Measurements from ENCODE around the gene ARFGAP3.
A peak's percentile ranks its signal among the peaks of the same experiment; 100 is the strongest.
"Not testable (repeated sequence)": the region's sequence is repeated elsewhere in the genome, so short reads cannot be mapped to it uniquely, and the experiment has no call there.

The ARFGAP3 gene

DNA sequence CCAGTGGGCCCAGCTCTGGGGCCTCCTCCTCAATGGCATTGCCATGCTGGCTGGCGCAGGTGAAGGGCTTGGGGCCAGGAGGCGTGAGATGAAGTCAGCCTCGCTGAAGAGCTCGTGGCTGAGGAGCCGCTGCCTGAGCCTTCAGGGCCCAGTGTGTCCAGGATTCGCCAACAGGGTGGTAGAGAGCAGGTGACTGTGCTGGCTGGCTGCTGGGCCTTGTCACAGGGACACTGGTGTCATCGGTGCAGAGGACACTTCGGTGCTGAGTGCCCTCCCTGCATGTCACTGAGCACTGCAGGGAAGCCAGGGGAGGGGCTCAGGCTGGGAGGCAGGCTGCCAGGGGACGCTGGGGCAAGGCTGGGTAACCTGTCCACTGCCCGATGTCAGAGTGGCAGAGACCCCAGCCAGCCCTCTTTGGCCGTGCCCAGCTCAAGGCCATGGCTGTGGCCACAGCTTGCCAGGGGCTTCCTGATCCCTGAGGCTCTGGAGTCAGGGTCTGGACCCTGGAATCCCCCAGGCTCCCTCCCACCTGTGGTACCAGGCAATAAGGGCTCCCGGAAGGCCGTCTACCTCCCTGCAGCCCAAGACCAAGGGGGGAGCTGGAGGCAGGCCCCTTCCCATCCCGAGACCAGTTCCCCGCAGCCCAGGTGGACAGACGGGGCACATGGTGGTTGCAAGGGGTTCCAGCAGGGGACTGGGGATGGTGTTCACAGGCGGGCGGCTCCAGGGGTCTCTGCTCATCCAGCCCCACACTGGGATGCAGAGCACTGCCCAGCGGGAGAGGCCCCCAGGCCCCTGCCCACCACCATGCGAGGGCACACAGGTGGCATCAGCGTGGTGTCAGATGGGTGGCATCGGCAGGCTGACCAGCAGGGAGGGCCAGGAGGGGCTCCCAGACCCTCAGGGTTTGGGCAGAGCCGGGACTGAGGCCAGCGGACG, 63.9 kb downstream of the ARFGAP3 start:
- DNase-seq, result no peak

DNA sequence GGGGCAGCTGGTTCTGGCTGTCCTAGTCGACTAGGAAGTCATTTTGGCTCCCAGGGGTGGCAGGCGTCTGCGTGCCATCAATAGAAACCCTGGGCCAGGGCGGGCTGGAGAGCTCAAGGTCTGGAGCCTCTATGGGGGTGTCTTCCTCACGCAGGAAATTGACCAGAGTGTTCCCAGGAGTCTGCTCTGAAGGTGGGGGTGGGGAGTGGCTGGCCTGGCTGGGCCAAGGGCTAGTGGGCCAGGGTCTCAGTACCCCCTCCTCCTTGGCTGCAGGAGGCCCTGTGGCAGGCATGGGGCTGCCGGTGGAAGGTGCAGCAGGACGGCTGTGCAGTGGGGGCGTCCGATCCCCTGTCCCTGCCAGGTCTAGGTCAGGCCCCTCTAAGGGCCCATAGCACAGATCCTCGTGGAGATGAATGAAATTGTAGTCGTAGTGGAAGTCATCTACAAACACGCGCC, 64.6 kb downstream of the ARFGAP3 start:
- no peak for DNase-seq

DNA sequence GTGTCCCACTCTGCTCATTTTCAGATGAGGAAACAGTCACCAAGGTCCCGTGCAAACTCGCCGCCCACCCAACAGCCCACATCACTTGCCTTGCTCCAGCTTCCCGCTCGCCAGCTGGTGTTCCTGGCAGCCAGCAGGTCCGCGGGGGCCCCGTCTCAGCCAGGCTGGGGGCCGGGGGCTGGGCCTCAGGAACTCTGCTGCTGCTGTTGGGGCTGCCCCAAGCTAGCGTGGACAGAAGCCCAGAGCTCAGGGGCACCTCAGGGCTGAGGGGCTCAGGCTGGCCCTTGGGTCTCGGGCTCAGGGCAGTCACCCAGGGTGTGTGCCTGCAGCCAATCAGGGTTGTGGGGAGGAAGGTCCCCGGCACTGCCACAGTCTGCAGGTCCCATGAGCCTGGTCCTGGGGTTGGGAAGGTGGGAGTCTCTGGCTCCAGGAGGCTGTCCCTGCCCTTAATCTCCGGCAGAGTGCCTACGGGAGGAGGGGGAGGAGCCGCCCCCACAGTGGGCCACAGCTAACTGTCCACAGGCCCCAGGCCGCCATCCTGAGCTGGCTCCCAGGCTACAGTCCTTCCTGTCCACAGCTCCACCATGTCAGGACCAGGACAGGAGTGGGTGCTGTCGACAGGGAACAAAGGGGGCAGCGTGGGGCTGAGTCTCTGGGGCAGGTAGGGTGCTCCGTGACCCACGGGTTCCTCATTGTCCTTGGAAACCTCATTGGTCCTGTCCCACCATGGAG, 65.2 kb downstream of the ARFGAP3 start:
- no peak for DNase-seq

DNA sequence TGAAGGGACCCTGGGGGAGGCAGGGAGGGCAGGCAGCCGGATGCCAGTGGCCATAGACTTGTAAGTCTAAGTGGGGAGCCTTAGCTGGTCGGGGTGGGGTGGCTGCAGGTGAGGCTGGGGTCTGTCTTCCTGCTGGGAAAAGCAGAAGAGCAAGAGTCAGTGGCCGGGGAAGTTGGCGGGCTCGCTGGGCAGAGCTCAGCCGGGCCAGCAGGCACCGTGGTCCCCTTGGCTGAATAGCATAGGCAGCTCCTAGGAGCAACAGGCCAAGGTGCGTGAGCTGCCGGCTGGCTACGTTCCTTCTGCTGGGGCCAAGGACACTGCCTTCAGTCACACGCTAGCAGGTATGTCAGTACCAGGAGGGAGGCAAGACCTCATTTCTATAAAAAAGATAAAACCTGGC, 68.6 kb downstream of the ARFGAP3 start:
- no peak for DNase-seq

DNA sequence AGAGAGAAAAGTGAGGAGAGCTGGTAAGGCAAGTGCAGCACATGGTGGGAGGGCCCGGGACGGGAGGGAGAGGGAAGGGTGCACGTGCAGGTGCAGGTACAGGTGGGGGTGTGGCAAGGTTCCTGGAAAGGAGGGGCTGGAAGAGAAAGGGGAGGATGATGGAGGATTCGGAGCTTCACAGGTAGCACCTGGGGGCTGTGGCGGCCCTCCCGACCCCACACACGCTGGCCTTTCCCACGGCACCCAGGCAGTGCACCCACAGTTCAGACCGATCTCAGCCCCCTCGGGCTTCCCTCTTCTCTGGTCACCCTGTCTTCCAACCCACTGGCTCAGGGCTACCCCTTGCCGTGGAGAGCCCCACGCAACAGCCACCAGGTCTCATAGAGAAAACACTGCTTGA, 69.1 kb downstream of the ARFGAP3 start:
- no peak for DNase-seq

DNA sequence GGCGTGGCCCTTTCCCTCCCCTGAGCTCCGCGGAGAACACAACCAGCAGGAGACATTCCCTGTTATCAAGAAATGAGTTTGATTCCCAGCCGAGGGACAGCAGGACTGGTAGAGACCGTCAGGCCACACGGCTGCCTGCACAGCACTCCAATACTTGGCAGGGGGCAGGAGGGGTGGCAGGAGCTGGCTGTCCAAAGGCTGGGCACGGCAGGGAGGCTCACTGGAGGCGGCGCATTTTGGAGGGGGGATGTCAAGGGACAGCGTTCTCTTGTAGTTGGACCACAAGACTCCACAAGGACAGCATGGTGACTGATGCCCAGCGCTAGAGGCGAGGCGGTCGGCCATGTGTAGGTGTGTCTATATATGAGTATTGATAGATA, 69.7 kb downstream of the ARFGAP3 start:
- DNase-seq, result no peak

DNA sequence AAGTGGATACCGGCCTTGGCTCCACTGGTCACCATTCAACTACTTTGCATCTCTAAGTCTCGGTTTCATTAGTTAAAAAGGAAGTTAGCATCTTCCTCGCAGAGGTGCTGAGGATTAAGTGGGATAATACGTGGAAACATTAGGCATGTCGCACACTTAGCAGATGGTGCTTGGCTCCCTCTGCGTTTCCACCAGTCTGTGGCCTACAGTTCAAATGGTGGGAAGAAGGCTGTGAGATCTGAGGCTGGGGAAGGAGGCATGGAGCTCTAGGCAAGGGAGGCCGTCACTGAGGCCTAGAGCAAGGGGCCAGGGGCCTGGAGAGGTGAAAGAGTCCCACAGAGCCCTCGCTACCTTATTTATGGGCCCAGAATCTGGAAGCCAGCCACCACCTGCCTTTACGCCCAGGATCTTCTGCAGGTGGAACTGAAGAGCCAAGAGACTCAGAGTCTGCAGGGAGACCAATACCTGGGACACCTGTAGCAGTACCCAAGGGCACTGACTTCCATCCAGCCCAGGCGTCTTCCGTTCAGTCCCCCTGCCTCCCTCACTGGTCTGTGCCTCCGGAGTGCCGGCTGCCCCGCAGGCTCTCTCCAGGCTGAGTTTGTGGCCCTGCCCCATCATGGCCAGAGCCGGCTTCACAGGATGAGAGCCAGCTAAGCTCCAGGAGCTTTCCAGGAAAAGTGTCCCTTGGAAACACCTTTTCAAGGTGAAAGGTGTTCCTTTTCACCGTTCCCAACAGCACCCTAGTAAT, 70.3 kb downstream of the ARFGAP3 start:
- DNase-seq, result no peak

DNA sequence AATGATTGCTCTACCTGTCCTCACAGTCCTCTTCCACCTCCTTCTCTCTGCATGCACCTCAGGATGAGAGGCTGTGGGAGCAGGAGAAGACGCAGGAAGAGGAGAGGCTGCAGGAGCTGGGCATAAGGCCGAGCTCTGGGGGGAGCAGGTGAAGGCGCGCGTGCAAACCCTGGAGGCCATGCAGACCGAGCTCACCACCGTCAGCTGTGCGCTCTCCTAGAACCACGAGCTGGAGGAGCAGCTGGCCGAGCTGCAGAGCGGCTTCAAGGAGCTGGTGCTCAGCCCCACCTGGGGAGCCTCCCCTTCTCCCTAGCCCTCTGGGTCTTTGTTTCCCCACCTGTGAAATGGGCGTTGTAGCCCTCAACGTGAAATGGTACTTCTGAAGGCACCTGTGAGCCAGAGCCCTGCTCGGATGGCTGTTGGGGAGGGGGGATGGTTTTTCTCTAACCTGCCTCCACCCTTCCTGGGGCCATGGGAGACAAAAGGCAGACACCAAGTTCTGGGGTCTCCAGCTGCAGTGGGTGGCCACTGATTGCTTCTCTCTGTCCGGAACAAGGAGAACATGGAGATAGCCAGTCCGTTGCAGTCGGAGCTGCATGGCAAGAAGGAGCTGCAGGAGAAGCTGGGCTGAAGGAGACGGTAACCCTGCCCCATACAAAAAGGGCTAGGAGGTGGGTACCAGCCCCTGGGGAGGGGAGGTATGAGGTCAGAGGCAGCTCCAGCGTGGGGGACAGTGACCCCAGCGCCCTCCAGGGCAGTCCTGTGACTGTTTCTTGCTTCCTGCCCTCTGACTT, 71.2 kb downstream of the ARFGAP3 start:
- no peak for DNase-seq

DNA sequence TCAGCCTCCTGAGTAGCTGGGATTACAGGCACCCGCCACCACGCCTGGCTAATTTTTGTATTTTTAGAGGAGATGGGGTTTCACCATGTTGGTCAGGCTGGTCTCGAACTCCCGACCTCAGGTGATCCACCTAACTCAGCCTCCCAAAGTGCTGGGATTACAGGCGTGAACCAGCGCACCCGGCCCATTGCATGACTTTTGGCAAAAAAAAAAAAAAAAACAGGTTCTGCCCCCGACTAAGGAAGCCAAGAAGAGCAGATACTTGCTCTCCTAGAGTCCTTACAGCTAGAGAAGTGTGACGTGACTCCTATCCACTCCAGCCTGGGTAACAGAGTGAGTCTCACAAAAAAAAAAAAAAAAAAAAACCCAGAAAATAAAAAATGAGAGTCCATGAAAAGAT, 74.8 kb downstream of the ARFGAP3 start:
- DNase-seq, result not testable (repeated sequence)

DNA sequence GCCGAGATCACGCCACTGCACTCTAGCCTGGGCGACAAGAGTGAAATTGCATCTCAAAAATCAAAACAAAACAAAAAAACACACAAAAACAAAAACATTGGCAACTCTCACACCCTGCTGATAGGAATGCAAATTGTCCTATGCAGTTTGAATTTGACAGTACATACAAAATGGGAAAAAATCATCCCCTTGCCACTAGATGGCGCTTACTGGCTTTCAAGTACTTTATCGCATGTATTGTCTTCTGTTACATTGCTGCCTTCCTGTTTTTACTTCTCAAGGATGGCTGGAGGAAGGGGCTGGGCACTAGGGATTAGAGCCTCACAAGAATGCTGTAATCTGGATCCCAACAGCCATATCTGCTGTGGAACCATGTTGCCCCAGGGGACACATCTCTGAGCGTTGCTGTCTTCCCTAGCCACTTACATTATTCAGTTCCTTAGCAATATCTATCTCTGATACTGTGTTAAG, 77.0 kb downstream of the ARFGAP3 start:
- peak; percentile 6 for DNase-seq

DNA sequence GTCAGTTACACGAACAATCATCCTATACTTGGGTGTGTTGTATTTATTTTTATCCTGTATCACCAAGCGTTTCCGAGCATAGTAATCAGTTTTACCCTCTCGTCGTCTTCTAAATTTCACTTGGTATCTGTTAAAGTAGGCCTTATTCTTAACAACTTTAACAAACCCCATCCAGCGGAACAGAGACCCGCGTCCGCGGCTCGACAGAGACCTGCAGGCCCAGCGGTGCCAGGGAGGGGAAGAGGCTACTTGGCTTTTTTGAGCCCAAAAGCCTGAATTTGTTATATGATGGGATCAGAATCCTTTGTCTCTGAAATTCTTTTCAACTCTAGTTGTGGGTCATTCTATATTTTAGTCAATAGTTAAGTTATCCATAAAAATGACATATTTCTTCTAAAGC, 79.9 kb downstream of the ARFGAP3 start:
- no peak for DNase-seq

DNA sequence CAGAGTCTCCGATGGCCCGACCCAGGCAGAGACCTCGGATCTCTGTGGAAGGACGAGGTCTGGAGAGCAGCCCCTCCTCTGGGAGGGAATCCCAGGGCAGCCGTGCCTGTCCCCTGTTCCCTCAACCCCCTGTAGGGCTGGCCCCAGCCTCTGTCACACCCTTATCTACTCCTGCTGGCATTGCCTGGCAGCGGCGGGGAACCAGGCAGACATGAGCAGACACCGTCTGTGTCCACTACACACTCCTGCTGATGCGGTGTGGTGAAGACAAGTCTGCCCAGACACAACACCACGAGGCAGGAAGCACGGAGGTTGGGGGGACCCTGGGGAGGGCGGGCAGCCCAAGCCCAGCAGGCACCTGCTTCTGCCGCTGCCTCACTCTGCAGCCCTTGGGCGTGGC, 83.9 kb downstream of the ARFGAP3 start:
- DNase-seq, result no peak

DNA sequence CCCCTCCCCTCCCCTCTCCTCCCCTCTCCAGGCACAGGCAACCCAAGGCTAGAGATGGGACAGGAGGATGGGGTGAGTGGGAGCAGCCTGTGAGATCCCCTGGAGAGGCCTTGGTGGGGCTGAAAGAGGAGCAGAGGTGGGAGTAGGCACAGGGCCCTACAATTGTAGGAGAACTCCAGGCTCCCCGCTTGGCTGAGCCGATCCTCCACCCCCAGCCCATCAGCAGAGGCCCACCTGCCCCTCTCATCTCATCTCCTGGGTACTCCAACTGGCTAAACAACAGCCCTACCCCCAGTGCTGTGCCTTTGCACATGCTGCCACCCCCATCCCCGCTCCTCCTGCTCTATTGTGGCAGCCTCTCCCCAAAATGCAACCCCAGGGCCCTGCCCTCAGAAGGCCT, 84.4 kb downstream of the ARFGAP3 start:
- no peak for DNase-seq

DNA sequence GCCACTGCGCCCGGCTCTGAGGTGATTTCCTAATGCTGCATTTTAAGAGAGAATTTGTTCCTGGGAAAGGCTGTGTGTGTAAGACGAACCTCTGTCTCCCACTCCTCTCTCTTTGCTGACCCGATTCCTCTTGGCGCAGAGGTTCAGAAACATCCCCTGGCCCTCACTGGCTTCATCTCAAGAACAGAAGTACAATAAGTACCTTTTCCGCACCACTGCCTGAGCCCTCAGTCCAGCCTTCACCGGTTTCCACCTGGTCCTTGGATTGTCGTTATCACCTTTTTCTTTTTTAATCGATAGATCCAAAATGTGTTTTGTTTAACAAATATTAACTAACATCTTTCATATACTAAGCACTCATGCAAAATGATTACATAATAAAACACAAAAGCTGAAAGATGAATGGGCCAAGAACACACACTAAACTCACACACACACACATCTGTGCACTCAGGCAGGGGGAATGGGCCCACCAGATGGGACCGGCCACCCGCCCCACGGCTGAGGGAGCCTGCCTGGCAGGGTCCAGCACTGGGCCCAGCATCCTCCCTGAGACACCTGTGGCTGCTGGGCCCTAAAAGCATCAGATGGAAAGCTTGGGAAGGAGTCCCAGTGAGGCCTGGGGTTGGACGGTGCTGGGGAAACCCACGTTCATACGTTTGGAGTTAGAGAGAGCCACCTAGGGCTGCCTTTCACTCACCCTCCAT, 86.0 kb downstream of the ARFGAP3 start:
- DNase-seq, result no peak

DNA sequence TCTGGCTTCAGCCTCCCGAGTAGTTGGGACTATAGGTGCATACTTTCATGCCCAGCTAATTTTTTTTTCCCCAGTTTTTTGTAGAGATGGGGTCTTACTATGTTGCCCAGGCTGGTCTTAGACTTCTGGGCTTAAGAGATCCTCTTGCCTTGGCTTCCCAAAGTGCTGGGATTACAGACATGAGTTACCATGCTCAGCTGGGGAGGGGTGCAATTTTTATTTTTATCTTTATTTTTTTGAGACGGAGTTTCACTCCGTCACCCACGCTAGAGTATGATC, 86.7 kb downstream of the ARFGAP3 start:
- DNase-seq, result no peak

DNA sequence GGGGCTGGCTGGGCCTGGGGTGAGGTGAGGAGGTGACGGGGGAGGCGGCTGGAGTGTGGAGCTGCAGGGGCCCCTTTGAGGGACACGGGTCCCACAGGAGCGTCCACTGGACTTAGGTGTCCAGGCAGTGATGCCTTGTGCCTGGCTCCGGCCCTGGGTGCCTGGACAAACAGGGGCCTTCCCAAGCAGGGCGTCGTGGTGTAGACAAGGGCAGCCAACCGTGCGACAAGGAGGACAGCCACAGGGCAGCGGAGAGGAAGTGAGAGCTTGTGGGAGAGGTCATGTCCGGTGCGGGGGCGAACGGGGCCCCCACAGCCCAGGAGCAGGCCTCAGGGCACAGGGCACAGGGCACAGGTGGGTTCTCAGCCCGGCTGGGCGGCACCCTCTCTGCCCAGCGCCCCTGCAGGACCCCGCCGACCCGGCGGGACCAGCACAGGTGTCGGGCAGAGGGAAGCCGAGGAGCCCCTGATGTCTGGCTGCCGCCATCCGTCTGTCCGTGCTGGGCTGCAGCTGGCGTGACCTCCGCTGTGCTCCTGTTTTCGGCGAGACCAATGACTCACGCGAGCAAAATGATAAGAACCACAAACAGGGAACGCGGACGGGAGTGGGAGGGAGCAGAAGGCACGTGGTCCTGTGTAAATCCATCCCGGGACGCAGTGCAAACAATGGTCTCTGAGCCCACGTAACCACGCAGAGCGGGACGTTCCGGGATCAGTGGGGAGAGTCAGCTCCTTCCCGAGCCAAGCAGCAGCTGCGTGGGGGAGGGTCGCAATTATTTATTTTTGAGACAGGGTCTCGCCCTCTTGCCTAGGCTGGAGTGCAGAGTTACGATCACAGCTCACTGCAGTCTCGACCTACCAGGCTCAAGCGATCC, 87.3 kb downstream of the ARFGAP3 start:
- DNase-seq, result no peak

DNA sequence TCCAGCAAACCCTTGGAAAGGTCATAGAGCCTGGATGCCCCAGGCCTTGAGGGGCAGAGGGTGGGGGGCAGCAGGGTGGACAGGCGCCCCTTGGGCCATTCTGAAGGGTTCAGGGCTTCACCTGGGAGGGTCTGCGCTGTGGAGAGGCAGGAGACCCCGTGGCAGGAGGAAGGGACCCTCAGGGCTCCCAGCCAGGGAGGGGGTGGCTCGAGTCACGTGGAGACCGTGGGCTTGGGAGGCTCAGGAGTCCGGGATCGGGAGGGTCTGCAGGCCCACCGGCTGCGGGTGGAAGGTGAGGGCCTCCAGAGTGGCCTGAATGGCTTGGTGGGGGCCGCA, 87.9 kb downstream of the ARFGAP3 start:
- no peak for DNase-seq

DNA sequence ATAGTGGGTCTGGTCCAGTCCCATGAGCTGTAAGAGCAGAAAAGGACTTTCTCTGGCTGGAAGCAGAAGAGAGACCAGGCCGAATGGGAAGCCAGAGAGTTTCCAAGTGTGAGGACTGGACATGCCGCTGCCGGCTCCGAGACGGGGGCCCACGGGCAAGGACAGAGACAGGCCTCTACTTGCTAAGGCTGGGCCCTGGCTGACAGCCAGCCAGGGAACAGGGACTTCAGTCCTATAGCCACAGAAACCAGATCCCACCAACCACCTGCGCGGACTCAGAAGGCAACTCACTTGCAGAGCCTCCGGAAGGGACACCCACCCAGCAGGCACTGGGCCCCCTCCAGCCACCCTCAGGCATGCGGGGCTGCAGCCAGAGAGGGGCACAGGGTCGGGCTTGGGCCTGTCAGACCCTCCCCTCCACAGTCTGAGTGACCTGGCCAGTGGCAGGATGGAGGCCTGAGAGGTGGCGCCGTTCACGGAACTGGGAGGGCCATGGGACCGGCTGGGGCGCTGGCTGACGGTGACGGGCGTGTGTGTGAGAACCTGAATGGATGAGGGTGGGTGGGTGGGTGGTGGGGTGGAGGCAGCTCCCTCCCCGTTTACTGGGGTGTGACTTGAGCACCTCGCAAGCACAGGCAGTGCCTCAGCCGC, 88.6 kb downstream of the ARFGAP3 start:
- DNase-seq, result no peak

DNA sequence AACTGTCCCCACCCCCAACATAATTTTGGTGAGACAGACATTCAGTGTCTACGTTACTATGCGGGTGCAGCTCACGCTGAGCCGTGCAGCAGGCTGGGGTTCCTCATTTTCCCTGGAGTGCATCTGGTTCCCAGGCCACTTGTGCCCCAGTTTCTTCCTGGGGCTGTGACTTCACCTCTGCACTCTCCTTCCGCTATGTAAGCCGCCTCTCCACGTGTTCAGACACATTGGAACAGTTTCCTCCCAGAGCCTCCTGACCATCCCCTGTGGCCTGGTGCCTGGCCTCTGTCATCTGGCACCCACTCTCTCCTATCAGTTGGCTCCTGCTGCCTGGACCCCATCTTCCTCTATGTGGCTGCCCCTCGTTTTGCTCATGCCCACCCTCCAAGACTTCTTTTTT, 90.2 kb downstream of the ARFGAP3 start:
- DNase-seq, result no peak

DNA sequence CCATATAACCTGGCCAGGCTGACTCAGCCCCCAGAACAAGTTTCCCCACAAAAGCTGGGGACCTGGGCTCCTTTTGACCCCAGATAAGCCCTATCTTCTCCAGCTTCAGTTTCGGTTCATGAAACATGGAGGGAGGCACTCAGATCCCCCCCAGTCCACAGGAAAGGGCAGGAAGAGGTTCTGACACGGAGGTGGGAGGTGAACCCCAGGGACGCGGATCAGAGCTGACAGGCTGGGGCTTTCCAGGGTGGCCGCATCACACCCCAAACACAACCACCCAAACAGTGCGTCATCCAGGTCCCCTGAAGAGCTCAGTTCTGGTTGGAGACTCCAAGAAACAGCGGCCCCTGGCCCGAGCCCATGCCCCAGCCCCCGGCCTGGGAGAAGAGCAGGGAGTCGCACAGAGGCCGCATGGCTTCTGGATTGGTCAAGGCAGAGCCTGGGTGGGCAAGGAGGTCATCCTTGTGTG, 92.1 kb downstream of the ARFGAP3 start:
- no peak for DNase-seq
